ENCODE results near the gene LINGO4. TPM values are rescaled to one million over a fixed set of nuclear protein-coding genes. Genes with fewer than 3 reads are reported as not detected.

Gene LINGO4
- total RNA-seq, 6 experiments from 2014 or later, result not detected

- Mint-ChIP-seq H3K4me1 (ENCODE audit: low read depth) (no peaks in the 10 kb centered on the region), H3K27me3 (ENCODE audit: insufficient read depth) (peaks cover 16% of the 10 kb centered on the region), H3K9me3 (no peaks in the 10 kb centered on the region), H3K27ac (no peak overlapping the region), H3K36me3 (ENCODE audit: low read depth) (no peaks in the 10 kb centered on the region), H3K4me3 (no peak overlapping the region)
- no peak for TF ChIP-seq CTCF (IDR thresholded peaks at IDR 0.05)
- no peak for DNase-seq
Observed at GRCh38 chr1:151779852-151780251, 25.4 kb downstream of the LINGO4 start.

- no peak for DNase-seq
- peaks cover 18% of the 10 kb centered on the region for H3K27me3 Mint-ChIP-seq (ENCODE audit: insufficient read depth)
- no peak for TF ChIP-seq CTCF (IDR thresholded peaks at IDR 0.05)
- no peak overlapping the region for H3K27ac Mint-ChIP-seq
- peaks cover 8% of the 10 kb centered on the region for H3K4me1 Mint-ChIP-seq (ENCODE audit: low read depth)
- H3K36me3 Mint-ChIP-seq (ENCODE audit: low read depth), result no peaks in the 10 kb centered on the region
- no peak overlapping the region for H3K4me3 Mint-ChIP-seq
- no peaks in the 10 kb centered on the region for H3K9me3 Mint-ChIP-seq
Observed at GRCh38 chr1:151777317-151777716, 27.9 kb downstream of the LINGO4 start.

- no peak for DNase-seq
- peaks cover 8% of the 10 kb centered on the region for H3K4me1 Mint-ChIP-seq (ENCODE audit: low read depth)
- no peak overlapping the region for H3K27ac Mint-ChIP-seq
- no peak overlapping the region for H3K4me3 Mint-ChIP-seq
- H3K36me3 Mint-ChIP-seq (ENCODE audit: low read depth), result no peaks in the 10 kb centered on the region
- TF ChIP-seq CTCF (IDR thresholded peaks at IDR 0.05), result no peak
- no peaks in the 10 kb centered on the region for H3K9me3 Mint-ChIP-seq
- H3K27me3 Mint-ChIP-seq (ENCODE audit: insufficient read depth), result peaks cover 11% of the 10 kb centered on the region
Observed at GRCh38 chr1:151776665-151777062, 28.6 kb downstream of the LINGO4 start.

- Mint-ChIP-seq H3K4me1 (ENCODE audit: low read depth) (peaks cover 8% of the 10 kb centered on the region), H3K4me3 (no peak overlapping the region), H3K27ac (no peak overlapping the region), H3K27me3 (ENCODE audit: insufficient read depth) (peaks cover 14% of the 10 kb centered on the region), H3K9me3 (no peaks in the 10 kb centered on the region), H3K36me3 (ENCODE audit: low read depth) (no peaks in the 10 kb centered on the region)
- no peak for TF ChIP-seq CTCF (IDR thresholded peaks at IDR 0.05)
- DNase-seq, result no peak
Observed at GRCh38 chr1:151775894-151776664, 29.1 kb downstream of the LINGO4 start.

GRCh38 chr1:151774256-151774922 is 30.8 kb downstream of the LINGO4 start:
- no peak for TF ChIP-seq CTCF (IDR thresholded peaks at IDR 0.05)
- DNase-seq, result no peak
- Mint-ChIP-seq H3K4me1 (ENCODE audit: low read depth) (peaks cover 8% of the 10 kb centered on the region), H3K36me3 (ENCODE audit: low read depth) (no peaks in the 10 kb centered on the region), H3K9me3 (no peaks in the 10 kb centered on the region), H3K4me3 (no peak overlapping the region), H3K27ac (no peak overlapping the region), H3K27me3 (ENCODE audit: insufficient read depth) (peaks cover 18% of the 10 kb centered on the region)

All from HFFc6 (cell line).